Measurements from ENCODE around the gene DRGX.

DRGX gene

DNA sequence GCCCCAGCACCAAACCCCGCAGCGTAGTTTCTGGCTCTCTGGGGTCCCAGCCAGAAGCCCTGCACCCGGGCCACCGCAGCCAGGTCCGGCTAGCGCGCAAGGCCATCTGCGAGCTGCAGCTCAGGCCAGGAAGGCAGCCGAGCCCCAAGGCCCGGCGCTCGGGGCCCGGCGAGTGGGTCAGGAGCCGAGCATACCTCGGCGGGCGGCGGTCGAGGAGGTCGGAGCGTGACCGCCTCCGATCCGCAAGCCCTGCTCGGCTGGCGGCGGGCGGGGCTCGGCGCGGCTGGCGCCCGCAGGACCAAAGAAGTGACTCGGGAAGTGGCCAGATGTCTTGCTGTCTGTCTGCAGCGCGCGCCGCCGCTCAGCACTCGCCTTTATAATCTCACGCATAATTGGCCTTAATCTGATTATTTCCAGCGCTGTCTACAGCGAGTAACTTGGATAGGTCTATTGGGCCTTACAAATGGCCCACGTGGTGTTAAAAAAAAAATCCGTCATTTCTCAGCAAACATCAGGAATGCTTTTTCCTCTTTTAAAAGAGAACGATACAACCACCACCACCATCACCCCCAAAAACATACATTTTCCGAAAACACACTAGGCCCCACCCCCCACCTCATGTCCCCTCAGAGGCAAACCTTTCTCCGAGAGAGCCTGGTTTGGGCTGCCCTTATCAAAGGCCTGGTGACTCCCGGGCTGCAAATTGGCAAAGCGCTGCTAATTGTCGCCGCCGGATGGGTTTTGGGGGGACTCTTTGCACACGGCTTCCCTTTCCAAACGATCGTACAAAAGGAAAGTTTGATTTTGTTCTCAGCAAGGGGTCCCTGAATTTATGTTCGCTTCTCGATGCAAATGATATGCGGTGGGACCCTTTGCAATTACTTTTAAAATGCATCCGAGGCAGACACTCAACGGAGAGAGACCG lies at the start of gene DRGX:
TSS of gene DRGX (minus strand) at position 349 of the 925 bp plus-strand sequence. CDS start 649 bp downstream, outside the sequence.
- DNase-seq: no peak

DNA sequence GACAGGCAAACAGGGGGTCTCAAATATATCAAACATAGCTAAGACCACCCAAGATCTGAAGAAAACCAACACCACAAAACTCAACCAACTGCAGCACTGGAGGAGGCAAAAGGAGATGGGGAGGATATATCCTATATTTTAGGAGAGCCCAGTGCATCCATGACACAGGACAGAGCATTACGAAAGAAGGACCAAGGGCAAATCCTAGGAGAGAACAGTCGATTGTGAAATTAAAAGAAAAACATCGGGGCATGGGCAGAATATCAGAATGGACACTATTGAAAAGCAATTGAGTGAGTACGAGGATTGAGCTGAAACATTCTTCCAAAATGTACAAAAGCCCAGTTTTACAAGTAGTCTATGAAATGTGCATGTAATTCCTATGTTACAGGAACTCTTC lies 48.5 kb upstream of the DRGX start:
- no peak for DNase-seq

DNA sequence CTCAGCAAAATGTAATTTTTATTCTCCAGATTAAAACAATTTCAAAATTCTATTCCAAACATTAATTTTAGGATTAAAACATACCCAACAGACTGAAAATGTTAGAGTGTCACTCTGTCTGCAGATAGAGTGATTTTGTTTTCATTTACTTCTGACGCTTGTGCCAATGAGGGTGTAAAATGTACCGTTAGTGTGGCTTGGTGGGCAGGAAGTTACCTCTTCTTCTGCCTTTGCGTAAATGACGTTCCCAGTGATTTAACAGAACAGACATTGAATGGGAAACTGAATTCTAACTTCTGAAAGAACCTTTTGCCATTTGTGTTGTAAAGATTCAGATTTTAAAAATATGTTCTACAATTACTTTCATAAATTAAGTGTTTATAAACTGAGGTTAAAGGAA lies 47.0 kb upstream of the DRGX start:
- DNase-seq: no peak

DNA sequence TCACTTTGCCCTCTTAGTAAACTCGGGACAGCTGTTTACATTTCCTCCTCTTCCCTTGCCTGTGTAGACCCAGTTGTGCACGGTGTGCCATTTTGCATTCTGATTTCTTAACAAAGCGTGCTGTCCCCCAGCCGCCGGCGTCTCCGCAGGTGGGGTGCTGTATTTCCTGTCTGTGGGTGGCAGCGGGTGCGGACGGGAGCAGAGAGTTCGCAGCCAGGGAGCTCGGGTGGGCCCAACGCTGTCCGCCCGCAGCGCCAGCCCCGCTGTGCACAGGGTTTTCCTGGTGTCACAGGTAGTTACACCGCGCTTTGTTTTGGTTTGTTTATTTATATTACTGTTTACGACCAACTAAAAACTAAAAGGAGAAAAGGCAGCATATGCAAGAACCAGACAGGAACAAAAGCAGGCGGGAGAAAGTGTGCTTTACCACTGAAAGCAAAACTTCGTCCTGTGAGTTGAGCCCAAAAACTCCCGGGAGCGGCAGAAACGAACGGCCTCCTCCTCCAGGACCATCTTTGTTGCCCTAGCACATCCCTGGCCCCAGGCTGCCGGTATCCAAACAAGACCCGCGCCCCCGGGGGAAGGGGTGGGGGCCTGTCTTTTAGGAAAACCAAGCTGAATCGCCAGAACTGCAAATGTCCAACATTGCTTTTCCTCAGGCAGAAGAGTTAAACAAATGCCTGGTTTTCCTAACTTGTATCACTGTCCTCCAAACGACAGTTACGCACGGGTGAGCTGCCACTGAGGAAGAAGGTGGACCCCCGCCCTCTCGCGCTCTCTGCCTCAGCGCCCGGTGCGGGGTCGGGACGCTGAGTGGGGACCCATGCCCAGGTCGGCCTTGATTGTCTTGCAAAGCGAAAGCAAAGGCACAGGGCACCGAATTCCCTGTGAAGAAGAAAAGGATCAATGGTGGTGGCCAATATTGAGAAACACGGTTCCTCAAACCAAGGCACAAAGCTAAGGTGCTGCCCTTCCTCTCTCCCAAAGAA lies 45.9 kb upstream of the DRGX start:
- no peak for DNase-seq

DNA sequence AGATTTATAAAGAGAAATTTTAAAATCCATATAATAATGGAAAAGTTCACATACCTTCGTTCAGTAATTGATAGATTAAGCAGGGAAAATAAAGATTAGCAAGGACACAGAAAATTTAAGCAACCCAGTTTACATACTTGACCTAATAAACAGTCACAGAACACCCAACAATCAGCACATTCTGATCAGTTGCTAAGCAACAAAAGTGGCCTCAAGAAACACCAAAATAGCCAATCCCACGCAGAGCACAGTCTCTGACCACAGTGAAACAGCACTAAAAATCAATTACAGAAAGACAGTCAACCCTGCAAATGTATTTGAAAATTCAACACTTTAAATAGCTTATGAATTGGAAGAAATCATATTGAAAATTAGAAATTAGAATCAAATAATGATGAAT lies 39.3 kb upstream of the DRGX start:
- no peak for DNase-seq

DNA sequence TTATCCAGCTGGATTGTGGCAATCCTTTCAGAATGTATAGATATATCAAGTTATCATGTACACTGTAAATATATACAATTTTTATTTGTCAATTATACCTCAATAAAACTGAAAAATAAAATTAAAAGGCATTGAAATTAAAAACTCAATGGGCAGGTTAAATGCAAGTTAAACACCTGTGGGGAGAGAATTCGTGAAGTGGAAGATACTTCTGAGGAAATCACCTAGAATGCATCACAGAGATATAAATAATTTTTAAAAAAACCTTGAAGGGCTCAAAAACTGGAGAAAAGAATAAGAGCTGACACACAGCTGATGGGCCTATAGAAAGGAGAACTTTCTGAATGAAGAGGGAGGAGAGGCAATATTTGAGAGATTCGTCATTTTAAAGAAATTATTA lies 37.2 kb upstream of the DRGX start:
- DNase-seq: no peak

DNA sequence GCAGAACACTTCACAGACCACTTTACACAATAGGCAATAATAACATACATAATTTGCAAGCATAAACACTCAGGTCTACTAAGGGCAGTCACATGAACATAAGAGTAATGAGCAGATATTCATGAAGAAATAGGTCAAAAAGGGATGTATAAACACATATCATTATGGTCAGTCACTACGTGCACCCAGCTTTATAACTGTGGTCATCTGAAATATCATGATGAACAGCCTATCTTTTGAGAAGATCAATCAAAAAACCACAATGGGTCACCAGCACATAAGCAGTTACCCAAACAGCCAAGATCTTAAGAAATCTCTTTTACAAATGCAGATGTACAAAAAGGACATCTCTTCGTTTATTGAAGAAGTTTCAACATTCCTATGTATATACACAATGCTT lies 35.5 kb upstream of the DRGX start:
- DNase-seq: no peak

DNA sequence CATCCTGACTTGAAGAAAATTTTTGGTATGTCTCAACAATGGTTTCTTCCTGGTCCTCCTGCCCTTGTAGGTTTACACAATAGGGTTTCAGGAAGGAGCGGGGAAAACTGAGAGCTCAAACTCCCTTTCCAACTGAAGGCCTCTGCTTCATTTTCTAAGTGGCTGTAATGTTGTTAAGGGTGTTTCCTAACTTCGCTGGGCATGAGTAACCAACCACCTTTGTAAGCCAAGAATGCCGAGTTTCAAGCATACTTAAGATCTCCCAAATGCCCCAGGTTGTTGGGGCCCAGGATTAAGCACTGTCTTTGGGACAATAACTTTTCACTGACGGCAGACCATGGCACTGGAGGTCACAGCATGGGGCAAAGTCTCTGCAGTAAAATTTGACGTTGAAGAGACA lies 33.6 kb upstream of the DRGX start:
- DNase-seq: no peak

DNA sequence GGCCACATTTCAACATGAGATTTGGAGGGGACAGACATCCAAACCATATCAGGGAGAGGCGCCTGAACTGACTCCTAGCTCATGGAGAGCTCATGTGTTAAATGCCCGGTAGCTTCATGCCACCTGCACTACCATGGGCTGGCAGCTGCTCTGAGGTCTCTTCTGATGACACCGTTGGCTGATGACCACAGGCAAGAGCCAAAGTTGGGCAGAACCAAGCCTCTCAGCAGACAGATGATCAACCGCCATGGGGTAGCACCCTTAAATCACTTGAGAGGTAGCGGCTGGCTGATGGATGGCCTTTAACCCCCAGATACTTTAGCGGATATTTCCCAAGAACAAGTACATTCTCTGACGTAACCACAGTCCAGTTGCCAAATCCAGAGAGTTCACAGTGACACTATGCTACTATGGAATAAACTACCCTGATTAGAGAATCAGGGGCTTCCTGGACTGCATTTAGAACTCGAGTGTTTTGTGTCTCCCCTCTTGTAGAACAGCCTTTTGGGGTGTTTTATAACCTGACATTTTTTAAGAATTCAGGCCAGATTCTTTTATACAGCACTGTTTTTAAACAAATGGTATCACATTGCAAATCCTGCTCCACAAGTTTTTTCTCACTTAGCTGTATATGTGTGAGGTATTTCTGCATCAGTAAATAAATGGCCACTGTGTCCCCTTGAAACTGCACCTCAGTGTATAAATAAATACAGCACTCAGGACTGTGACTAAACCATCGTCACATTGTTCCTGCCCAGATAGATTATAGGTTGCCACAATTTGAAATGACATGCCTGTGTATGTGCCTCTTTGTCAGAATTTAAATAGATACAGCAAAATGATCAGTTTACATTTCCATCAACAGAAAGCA lies 30.8 kb upstream of the DRGX start:
- DNase-seq: no peak

DNA sequence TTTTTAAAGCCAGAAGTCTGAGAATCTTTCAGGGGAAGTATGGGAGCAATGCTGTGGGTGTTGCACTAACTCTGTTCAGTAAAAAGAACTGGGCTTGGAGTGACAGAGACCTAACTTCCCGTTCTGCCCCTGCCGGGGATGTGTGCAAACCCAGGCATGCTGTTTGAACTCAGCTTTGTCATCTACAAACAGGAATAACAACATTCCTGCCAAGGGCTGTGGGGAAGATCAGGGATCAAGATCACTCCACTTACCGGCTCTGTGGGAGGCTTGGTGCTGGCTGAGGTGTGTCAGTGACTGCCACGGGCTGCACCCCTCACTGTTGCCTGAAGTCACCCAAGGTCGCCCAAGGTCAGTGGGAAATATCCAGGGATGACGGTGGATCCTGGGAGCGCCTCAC lies 23.1 kb upstream of the DRGX start:
- no peak for DNase-seq

DNA sequence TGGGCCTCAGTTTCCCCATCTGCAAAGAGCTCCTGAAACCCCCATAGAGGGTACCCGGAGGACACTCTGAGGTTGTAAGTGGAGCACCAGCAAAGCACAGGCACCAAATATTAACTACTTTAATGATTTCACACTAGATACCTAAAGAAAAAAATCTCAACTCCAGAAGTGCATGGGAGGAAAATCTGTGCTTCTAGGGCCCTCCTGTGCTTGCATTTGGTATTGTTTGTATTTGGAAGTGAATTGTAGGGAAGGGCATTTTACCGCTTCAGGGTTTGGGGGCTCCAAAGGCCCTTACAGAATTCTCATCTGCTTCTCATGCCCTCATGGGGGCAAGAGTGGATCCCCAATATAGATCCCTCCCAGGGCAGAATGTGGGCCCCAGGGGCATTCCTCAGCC lies 22.4 kb upstream of the DRGX start:
- DNase-seq: no peak

DNA sequence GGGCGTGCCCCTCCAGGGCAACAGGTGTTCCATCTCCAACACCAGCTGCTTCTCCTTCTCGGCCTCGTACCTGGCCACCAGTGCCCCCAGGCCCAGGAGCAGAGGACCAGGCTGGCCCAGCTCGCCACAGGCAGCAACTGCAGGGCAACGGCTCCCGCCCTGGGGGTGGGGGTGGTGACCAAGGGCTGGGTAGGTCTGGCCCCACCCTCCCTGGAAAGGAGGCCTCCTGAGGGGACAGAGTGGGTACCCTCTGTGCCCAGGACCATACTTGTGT lies 22.1 kb upstream of the DRGX start:
- no peak for DNase-seq

DNA sequence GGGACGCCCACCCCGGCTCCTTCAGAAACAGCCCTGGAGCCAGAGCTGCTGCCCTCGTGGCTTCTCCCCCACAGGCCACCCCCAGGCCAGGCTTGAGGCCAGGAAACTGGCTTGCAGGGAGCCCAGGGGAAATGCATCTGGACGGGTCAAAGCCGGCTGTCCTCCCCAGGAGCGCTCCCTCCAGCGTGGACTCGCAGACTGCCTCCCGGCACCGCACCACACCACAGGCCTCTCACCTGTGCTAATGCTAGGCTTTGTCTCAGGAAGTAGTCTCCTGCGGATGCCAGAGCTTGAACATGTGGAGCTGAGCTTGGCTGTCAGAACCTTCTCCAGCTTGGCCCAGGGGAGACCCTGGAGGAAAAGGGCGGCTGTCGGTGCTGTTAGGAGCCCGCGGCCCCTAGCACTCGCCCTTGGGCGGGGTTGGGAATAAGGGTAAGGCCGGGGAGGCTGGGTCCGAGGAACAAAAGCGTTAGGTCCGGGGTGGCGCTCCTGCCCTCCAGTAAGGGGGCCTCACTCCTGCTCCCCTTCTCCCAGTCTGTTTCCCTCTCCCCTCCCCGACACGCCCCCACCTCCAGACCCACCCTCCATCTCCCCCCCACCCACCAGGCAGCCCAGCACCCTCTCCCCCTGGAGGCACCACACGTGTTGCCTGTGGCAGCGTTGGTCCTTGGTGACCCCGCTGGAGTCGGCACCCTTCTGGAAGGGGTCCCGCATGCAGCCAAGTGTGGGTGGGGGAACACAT lies 21.6 kb upstream of the DRGX start:
- no peak for DNase-seq

DNA sequence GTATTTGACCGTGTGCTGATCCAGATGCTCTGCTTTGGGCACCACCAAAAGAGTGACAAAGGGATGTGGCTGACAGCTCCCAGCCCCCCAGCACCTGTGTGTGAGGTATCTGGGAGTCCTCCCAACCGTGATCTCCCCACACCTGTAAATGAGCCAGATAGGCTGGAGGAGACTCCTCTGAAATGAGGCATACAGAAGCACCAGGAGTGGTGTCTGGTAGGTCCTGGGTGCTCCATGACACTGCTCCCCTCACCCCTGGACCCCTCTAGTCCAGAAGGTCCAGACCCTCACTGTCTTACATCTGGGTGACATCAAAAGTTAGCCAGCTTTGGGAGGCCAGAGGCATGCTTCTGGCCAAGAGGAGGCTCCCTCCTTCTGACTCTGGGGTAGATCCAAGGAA lies 20.0 kb upstream of the DRGX start:
- no peak for DNase-seq

DNA sequence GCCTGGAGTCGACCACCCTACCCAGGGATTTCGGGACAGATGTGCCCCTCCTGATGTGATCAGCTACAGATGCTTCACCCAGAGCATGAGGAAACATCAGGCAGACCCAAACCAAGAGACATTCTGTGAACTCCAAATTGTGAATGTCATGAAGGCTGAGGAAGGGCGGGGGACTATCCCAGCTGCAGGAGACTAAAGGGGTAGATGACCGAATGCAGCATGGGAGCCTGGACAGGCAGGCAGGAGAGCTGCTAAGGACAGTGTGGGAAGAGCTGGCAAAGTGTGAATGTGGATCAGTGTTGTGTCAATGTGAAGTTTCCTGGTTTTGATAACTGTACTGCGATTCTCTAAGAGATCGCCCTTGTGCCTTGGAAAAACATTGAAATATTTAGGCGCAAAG lies 19.2 kb upstream of the DRGX start:
- DNase-seq: no peak

DNA sequence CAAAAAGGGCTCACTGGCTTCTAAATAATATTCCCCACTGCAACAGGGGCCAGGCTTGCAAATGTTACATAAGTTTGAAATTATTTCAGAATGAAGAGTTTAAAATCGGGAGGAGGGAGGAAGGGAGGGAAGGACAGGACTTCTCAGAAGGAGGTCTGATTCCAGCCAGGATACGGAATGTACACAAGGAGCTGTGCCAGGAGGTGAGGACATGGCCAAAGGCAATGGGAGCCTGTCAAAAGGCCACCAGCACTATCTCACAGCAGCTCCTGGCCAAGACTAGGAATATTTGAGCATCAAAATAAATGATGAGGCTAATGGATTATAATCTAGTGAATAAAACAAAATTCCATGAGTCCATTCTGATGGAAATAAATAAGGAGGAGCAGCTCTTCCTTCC lies 18.6 kb upstream of the DRGX start:
- DNase-seq: no peak

DNA sequence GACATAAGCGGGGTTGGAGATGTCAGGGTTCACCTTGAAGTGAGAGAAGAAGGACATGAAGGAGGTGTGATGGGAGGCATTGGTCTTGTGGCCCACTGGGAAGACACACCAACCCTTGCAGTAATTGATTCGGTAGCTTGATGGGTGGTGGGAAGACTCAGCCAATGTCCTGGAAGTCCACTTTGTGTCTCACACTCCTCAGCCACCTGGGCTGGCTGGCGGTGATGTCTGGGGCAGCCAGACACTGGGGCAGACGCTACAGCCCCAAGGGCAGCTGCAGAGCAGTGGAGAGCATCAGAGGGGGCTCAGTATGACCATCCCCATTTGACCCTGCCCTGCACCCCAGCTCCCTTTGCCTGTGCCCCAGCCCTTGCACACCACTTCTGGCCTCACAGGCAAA lies 16.7 kb upstream of the DRGX start:
- DNase-seq: no peak

DNA sequence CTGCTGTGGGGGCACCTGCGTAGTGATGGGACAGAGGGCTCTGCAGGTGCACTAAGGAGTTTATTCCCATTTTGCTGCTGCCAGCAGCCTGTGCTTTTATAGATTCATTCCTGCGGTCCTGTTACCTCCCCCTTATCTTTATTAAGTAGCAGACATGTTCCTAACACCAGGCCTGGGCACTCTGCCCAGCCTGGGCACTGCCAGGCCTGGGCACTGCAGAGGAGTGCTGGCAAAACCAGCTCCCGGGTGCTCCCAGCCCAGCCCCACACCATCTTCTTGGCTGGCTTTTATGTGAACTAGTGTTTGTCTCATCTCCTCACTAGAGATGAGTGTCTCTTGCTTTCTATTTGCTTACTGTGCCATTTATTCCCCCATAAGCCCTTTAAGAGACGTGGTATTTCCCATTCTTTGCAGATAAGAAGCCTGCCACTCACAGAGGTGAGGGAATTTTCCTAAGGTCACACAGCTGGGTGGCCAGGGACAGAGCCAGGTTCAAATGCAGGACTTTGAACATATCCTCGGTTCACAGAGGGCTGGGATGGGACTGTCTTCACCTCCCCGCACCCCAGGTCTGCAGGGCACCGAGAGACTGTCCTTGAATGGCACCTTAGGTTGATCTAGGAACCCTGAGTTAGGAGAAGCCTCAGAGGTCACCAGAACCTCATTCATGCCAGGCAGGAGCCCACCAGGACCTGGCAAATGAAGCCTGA lies 14.6 kb upstream of the DRGX start:
- no peak for DNase-seq

DNA sequence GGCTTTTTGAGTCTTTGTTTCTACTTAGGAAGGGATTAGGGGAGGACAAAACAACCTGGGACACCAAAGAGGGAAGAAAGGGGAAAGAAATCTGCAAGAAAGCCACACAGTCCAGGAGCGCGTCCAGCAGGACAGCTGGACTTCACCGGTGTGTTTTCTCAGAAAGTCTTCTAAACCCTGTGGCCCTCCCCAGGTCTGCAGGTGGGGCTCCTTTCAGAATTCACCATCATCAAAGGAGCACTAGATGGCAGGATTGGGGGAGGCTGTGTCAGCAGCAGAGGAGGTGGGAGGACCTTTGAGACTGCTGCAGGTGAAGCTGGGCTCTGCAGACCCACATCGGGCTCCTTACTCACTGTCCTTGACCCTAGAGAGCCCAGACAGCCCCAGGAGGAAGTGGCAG lies 13.9 kb upstream of the DRGX start:
- no peak for DNase-seq

DNA sequence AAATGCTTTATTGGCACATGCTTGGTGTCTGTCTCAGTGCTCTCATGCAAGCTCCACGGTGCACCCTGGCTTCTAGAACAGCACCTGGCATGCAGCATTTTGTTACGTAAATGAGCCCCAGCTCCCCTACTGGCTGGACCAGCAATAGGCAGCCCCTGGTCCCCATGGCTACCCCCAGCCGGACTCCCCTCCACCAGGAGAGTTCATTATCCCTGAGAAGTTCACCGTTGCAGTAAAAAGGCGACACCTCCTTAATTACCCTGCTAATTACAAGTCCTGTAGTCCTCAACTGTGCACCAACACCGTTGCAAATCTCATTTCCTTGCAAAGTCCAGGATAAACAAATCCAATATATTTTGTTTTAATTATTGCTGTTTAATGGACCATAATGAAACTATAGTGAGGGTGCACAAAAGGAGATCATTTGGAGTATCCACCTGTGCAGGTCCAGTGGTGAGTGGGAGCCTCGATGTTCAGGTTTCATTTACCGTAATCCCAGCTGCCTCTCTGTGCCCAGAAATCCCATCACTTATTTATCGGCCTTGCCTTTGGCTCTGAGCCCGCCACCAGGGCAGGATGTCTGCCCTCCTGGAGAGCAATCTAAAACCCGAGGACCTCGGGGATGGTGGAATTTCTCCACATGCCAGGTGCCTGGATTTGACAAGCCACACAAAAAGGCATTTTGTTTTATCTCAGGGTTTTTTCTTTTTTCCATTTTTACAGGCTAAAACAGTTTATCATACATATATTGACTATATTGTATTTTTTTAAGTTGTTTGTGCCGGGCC lies 12.8 kb upstream of the DRGX start:
- no peak for DNase-seq
